Activated naive CD8-positive, alpha-beta T cell treated with anti-CD3 and anti-CD28 coated beads, Interleukin-2, amount 50 U/mL, for 24 hours (primary cell): Measurements from ENCODE around the gene COPRS.

Source experiments
- ATAC-seq: fragments of 150-1000 bp; cut with Tn5 transposase; one replicate; pipeline ENCODE4 v1.10.0; 2021
- DNase-seq: peaks from one replicate; pipeline ENCODE4 v3.0.0; 2021
- H3K27ac Mint-ChIP-seq: one replicate; pipeline ENCODE4 v1.8.0; 2021; ENCODE audit warnings: mild to moderate bottlenecking, mixed read lengths
- H3K27me3 Mint-ChIP-seq: one replicate; pipeline ENCODE4 v1.8.0; 2021; ENCODE audit warnings: mixed read lengths
- H3K36me3 Mint-ChIP-seq: one replicate; pipeline ENCODE4 v1.8.0; 2021; ENCODE audit warnings: low read depth, mixed read lengths
- H3K4me1 Mint-ChIP-seq: one replicate; pipeline ENCODE4 v1.8.0; 2021; ENCODE audit warnings: mixed read lengths
- H3K4me3 Mint-ChIP-seq: one replicate; pipeline ENCODE4 v1.8.0; 2021; ENCODE audit warnings: mild to moderate bottlenecking, moderate library complexity, mixed read lengths
- H3K9me3 Mint-ChIP-seq: one replicate; pipeline ENCODE4 v1.8.0; 2021; ENCODE audit warnings: mixed read lengths

Gene COPRS

GRCh38 chr17:31806921-31807320, 52.1 kb downstream of the COPRS start:
- no peak for DNase-seq
- Mint-ChIP-seq H3K4me3 (no peak overlapping the region), H3K27me3 (peaks cover 8% of the 10 kb centered on the region), H3K36me3 (no peaks in the 10 kb centered on the region), H3K27ac (no peak overlapping the region), H3K4me1 (no peaks in the 10 kb centered on the region), H3K9me3 (no peaks in the 10 kb centered on the region)
- ATAC-seq = no peak

- Mint-ChIP-seq H3K9me3 (no peaks in the 10 kb centered on the region), H3K27ac (no peak overlapping the region), H3K27me3 (peaks cover 4% of the 10 kb centered on the region), H3K36me3 (no peaks in the 10 kb centered on the region), H3K4me3 (no peak overlapping the region), H3K4me1 (no peaks in the 10 kb centered on the region)
- no peak for ATAC-seq
- no peak for DNase-seq
These were observed 55.4 kb downstream of the COPRS start for GRCh38 chr17:31803494-31804213.

GRCh38 chr17:31802502-31802901, 56.5 kb downstream of the COPRS start:
- ATAC-seq (no peak), DNase-seq (no peak)
- H3K27ac Mint-ChIP-seq = no peak overlapping the region
- H3K4me3 Mint-ChIP-seq = no peak overlapping the region
- H3K4me1 Mint-ChIP-seq = no peaks in the 10 kb centered on the region
- peaks cover 2% of the 10 kb centered on the region for H3K27me3 Mint-ChIP-seq
- no peaks in the 10 kb centered on the region for H3K9me3 Mint-ChIP-seq
- no peaks in the 10 kb centered on the region for H3K36me3 Mint-ChIP-seq
